Right atrium auricular region (tissue), 2 donors: ENCODE results near the gene SEC61B. TPM values are rescaled to one million over a fixed set of nuclear protein-coding genes. Genes with fewer than 3 reads are reported as not detected.
"Not testable (repeated sequence)": the region's sequence is repeated elsewhere in the genome, so short reads cannot be mapped to it uniquely, and the experiment has no call there.

Experiments used
- DNase-seq: peaks from one replicate; pipeline ENCODE4 v3.0.0-alpha.2; 2019; ENCODE audit warnings: low spot score
- H3K27ac ChIP-seq, 2 donors: fragments of 200-600 bp; sonication (generic); 1 replicate in 1 of 2; 2 replicates in 1 of 2; pipeline ENCODE4 v1.5.1; 2016 to 2019
- H3K27me3 ChIP-seq, 2 donors: fragments of 200-600 bp; sonication (generic); one replicate each; pipeline versions ENCODE4 v1.5.1 to v1.6.0; 2017 to 2019
- H3K36me3 ChIP-seq: fragments of 200-600 bp; sonication (generic); one replicate; pipeline ENCODE4 v1.5.1; 2016
- H3K4me1 ChIP-seq, 2 donors: fragments of 200-600 bp; sonication (generic); one replicate each; pipeline versions ENCODE4 v1.5.1 to v1.6.0; 2017 to 2019
- H3K4me3 ChIP-seq, 2 donors: fragments of 200-600 bp; sonication (generic); 1 replicate in 1 of 2; 2 replicates in 1 of 2; pipeline ENCODE4 v1.5.1; 2017 to 2019; ENCODE audit warnings: mild to moderate bottlenecking in 1 of 2, moderate library complexity in 1 of 2
- H3K9me3 ChIP-seq, 2 donors: fragments of 200-600 bp; sonication (generic); one replicate each; pipeline ENCODE4 v1.5.1; 2019
- CTCF ChIP-seq, 2 donors: fragments of 200-600 bp; sonication (generic); IDR thresholded peaks; one replicate each; pipeline ENCODE4 v1.5.1; 2019; ENCODE audit warnings: antibody characterized with exemption in 2 of 2
- total RNA-seq, 2 donors: library from RNA; depleted of rRNA; stranded (reverse); fragments of >200 nt; gene quantifications; one replicate each; pipeline ENCODE4 v1.1.0, GENCODE V29; 2016

The SEC61B gene
- total RNA-seq, 2 donors from 2014 or later, result 29.4 to 53.1 TPM

- DNase-seq, result no peak
- Histone ChIP-seq H3K4me1 (no peaks in the 10 kb centered on the region), H3K9me3 (no peaks in the 10 kb centered on the region), H3K27me3 (no peaks in the 10 kb centered on the region), H3K4me3 (no peak overlapping the region), H3K36me3 (no peaks in the 10 kb centered on the region), H3K27ac (no peak overlapping the region)
- TF ChIP-seq CTCF (IDR thresholded peaks at IDR 0.05), result no peak
Measured at GRCh38 chr9:99192786-99193465, 29.2 kb upstream of the SEC61B start.

GRCh38 chr9:99193466-99193821, 28.6 kb upstream of the SEC61B start:
- no peaks in the 10 kb centered on the region for H3K4me1 ChIP-seq
- H3K9me3 ChIP-seq, result no peaks in the 10 kb centered on the region
- no peak overlapping the region for H3K4me3 ChIP-seq
- H3K27ac ChIP-seq, result no peak overlapping the region
- DNase-seq, result no peak
- no peaks in the 10 kb centered on the region for H3K27me3 ChIP-seq
- H3K36me3 ChIP-seq, result no peaks in the 10 kb centered on the region
- TF ChIP-seq CTCF (IDR thresholded peaks at IDR 0.05), result no peak

- not testable (repeated sequence) for DNase-seq, H3K4me3 ChIP-seq, H3K27me3 ChIP-seq, H3K9me3 ChIP-seq, H3K27ac ChIP-seq, H3K36me3 ChIP-seq, H3K4me1 ChIP-seq
Measured at GRCh38 chr9:99196484-99196883, 25.6 kb upstream of the SEC61B start.

- H3K36me3 ChIP-seq, result no peaks in the 10 kb centered on the region
- no peak overlapping the region for H3K27ac ChIP-seq
- H3K4me3 ChIP-seq, result no peak overlapping the region
- no peak for DNase-seq
- H3K4me1 ChIP-seq, result no peaks in the 10 kb centered on the region
- TF ChIP-seq CTCF (IDR thresholded peaks at IDR 0.05), result no peak
- H3K27me3 ChIP-seq, result no peaks in the 10 kb centered on the region
- no peaks in the 10 kb centered on the region for H3K9me3 ChIP-seq
Measured at GRCh38 chr9:99197124-99197630, 24.9 kb upstream of the SEC61B start.

GRCh38 chr9:99197987-99198386, 24.1 kb upstream of the SEC61B start:
- H3K27ac ChIP-seq, result no peak overlapping the region
- no peak for DNase-seq
- no peak for TF ChIP-seq CTCF (IDR thresholded peaks at IDR 0.05)
- no peaks in the 10 kb centered on the region for H3K36me3 ChIP-seq
- H3K4me3 ChIP-seq, result no peak overlapping the region
- H3K9me3 ChIP-seq, result no peaks in the 10 kb centered on the region
- no peaks in the 10 kb centered on the region for H3K27me3 ChIP-seq
- no peaks in the 10 kb centered on the region for H3K4me1 ChIP-seq

- Histone ChIP-seq H3K36me3 (no peaks in the 10 kb centered on the region), H3K27ac (no peak overlapping the region), H3K9me3 (no peaks in the 10 kb centered on the region), H3K4me1 (no peaks in the 10 kb centered on the region), H3K27me3 (no peaks in the 10 kb centered on the region), H3K4me3 (no peak overlapping the region)
- TF ChIP-seq CTCF (IDR thresholded peaks at IDR 0.05), result no peak
- DNase-seq, result no peak
Measured at GRCh38 chr9:99199938-99200539, 22.0 kb upstream of the SEC61B start.
